Nephron (organoid): ENCODE measurements around the gene DDX10.

ENCODE experiments used
- H3K27ac Mint-ChIP-seq, 3 experiments: 2 replicates each; pipeline ENCODE4 v1.8.0; 2020; ENCODE audit warnings: mixed read lengths in 3 of 3, mild to moderate bottlenecking in 2 of 3, moderate library complexity in 1 of 3
- H3K27me3 Mint-ChIP-seq: 2 replicates; pipeline ENCODE4 v1.8.0; 2021; ENCODE audit warnings: low read depth, mild to moderate bottlenecking, moderate library complexity, mixed read lengths
- H3K36me3 Mint-ChIP-seq: 2 replicates; pipeline ENCODE4 v1.8.0; 2020; ENCODE audit warnings: low read depth, mixed read lengths
- H3K4me1 Mint-ChIP-seq: 2 replicates; pipeline ENCODE4 v1.8.0; 2020; ENCODE audit warnings: mixed read lengths
- H3K4me3 Mint-ChIP-seq, 3 experiments: 2 replicates each; pipeline ENCODE4 v1.8.0; 2020; ENCODE audit warnings: mild to moderate bottlenecking in 3 of 3, mixed read lengths in 3 of 3, moderate library complexity in 2 of 3
- H3K9me3 Mint-ChIP-seq: 2 replicates; pipeline ENCODE4 v1.8.0; 2020; ENCODE audit warnings: mixed read lengths
- TF ChIP-seq, protein P1 (sequence below), 3 experiments: fragments of 200-600 bp; sonication (generic); IDR thresholded peaks; one replicate each; pipeline ENCODE4 v1.5.0; 2021; ENCODE audit warnings: antibody characterized with exemption in 3 of 3; ENCODE audit not compliant: unreplicated experiment in 3 of 3

DDX10 gene

DNA sequence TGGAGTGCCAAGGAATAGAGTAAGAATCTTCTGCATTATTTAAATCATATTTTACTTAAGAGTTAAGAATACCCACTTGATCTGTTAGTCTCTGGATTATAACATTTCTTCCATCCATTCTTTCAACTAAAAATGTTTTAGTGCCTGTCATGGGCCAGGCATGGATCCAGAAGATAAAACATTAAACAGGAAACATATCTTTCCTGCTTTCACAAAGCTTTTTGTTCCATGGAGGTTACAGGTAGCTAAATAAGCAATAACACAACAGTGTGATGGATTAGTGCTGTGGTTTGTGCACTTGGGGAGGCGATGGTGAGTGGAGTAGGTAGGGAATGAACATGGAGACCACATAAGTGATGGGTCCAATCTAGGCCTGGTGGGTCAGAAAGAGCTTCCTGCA lies 258.5 kb downstream of the DDX10 start:
- H3K27ac Mint-ChIP-seq, result peak overlapping the region in 1 of 3 experiments; percentile 32
- H3K4me1 Mint-ChIP-seq, result peaks cover 45% of the 10 kb centered on the region
- H3K4me3 Mint-ChIP-seq, result no peak overlapping the region
- H3K9me3 Mint-ChIP-seq, result no peaks in the 10 kb centered on the region
- peaks cover 4% of the 10 kb centered on the region for H3K36me3 Mint-ChIP-seq
- no peaks in the 10 kb centered on the region for H3K27me3 Mint-ChIP-seq
- TF ChIP-seq, protein P1, sequence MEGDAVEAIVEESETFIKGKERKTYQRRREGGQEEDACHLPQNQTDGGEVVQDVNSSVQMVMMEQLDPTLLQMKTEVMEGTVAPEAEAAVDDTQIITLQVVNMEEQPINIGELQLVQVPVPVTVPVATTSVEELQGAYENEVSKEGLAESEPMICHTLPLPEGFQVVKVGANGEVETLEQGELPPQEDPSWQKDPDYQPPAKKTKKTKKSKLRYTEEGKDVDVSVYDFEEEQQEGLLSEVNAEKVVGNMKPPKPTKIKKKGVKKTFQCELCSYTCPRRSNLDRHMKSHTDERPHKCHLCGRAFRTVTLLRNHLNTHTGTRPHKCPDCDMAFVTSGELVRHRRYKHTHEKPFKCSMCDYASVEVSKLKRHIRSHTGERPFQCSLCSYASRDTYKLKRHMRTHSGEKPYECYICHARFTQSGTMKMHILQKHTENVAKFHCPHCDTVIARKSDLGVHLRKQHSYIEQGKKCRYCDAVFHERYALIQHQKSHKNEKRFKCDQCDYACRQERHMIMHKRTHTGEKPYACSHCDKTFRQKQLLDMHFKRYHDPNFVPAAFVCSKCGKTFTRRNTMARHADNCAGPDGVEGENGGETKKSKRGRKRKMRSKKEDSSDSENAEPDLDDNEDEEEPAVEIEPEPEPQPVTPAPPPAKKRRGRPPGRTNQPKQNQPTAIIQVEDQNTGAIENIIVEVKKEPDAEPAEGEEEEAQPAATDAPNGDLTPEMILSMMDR (IDR thresholded peaks at IDR 0.05; ENCODE audit: unreplicated experiment in 3 of 3), result no peak

DNA sequence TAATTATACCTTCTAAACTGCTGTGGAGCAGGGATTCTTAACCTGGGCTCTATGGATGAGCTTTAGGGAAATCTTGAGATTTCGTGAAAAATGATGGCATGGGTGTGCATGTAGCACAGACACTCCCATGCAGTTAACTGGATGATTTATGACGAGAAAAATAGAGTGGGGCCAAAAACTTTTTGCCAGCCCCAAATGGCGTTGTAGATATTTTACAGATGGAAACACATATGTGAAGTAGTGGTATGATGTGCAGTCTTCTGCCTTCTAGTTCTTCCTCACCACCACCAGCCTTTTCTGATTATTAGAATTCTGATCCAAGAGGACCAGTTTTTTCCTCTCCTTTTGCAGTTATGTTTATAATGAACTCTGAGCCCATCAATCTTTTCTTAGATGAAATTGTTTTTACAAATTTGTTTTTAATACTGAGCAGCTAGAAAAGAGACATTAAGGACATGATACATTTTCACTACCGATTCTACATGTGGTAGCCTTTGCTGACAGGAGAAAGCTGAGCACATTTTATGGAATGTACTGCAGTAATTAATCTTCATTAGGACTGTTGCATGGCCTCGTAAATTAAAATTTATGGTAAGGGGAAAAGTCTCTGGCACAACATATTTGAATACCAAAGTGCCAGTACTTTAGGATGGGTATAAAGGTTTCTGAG lies 261.4 kb downstream of the DDX10 start:
- peak overlapping the region in 1 of 3 experiments; percentile 36 for H3K4me3 Mint-ChIP-seq
- H3K27me3 Mint-ChIP-seq, result no peaks in the 10 kb centered on the region
- TF ChIP-seq, protein P1 (IDR thresholded peaks at IDR 0.05; ENCODE audit: unreplicated experiment in 3 of 3), result no peak

DNA sequence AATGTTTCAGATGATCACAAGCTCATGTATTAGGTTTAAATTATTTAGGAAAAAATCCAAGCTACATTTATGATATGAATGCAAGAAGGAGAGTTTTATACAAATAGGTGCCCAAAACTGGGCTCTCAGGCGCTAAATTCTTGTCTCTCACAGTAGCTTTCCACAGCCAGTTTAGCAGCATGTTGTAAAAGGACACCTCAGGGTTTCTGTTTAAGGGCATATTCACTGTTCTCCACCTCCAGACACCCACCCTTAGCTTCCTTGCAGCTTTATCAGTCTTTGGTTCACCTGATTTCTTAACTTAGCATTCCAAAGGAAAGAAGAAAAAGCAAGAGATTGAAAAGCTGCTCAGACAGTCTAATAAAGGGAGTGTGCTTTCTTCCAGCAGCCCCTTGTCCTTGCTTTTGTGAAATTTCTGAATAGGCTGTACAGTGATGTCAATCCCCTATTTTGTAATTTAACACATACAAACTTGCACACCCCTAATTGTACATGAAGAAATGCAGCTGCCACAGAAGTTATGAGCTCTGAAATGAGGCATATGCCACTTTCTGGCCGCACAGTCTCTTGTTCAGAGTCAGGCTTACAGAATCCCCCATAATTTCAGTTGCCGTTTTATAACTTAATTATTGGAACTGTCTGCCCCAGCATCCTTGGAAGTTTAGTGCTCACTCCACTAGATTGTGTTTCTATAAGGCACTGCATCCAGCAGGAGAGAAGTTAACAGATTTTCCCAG lies 262.1 kb downstream of the DDX10 start:
- H3K36me3 Mint-ChIP-seq, result peaks cover 4% of the 10 kb centered on the region
- no peak overlapping the region for H3K4me3 Mint-ChIP-seq
- no peaks in the 10 kb centered on the region for H3K9me3 Mint-ChIP-seq
- H3K27ac Mint-ChIP-seq, result peak overlapping the region; percentile 16 to 94 (median 41)
- H3K4me1 Mint-ChIP-seq, result peaks cover 55% of the 10 kb centered on the region
- H3K27me3 Mint-ChIP-seq, result no peaks in the 10 kb centered on the region
- TF ChIP-seq, protein P1 (IDR thresholded peaks at IDR 0.05; ENCODE audit: unreplicated experiment in 3 of 3), result no peak

More for the DNA sequence above, 261.4 kb downstream of the DDX10 start:
- Mint-ChIP-seq H3K9me3 (no peaks in the 10 kb centered on the region), H3K36me3 (peaks cover 4% of the 10 kb centered on the region), H3K27ac (peak overlapping the region; percentile 16 to 94 (median 41)), H3K4me1 (peaks cover 55% of the 10 kb centered on the region)

DNA sequence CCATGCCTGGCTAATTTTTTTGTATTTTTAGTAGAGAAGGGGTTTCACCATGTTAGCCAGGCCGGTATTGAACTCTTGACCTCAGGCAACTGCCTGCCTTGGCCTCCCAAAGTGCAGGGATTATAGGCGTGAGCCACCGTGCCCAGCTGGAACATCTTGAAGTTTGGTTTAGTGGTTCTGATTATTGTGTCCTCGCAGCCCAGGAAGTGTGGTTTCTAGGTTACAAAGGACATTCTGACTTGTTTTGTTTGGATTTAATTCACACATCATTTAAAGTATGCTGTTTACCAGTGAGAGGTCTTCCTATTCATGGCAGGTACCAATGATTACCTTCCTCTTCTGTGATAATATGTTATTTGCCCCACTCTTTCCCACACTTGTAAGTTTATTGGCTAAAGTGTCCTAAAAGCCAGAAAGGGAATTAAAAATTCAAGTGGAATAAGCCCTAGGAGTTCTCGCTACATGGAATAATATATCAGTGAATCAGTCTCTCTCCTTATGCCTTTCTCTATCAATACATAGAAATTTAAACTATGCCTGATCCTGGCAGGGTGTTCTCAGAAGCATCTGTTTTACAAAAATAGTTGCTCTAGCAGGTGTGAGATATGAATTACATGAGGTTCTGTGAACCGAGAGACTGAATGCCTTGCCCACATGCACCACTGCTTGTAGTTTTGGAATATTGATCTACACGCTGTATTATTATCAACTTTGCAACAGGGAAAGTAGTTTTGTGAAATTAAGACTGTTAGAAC lies 263.1 kb downstream of the DDX10 start:
- no peaks in the 10 kb centered on the region for H3K27me3 Mint-ChIP-seq
- peaks cover 49% of the 10 kb centered on the region for H3K4me1 Mint-ChIP-seq
- peak overlapping the region; percentile 83 to 94 (median 92) for H3K27ac Mint-ChIP-seq
- TF ChIP-seq, protein P1 (IDR thresholded peaks at IDR 0.05; ENCODE audit: unreplicated experiment in 3 of 3), result no peak
- H3K36me3 Mint-ChIP-seq, result peaks cover 4% of the 10 kb centered on the region
- no peaks in the 10 kb centered on the region for H3K9me3 Mint-ChIP-seq
- peak overlapping the region in 1 of 3 experiments; percentile 22 for H3K4me3 Mint-ChIP-seq

DNA sequence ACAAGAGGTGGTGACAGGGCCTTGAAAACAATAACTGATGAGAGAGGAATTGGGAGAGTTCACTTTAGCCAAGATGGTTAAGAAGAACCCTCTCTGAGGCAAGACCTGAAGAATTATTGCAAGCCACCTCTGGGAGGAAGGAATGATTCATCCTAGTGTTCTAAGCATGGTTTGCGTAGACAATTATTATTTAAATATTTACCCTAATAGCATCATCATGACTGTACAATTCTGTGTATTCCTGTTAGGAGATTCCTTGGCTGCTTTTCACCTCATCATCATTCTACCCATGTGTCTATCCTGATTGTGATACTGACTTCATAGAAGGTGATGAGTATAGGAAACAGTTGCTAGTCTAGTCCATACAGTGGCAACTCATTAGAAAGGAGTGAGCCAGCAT lies 264.4 kb downstream of the DDX10 start:
- TF ChIP-seq, protein P1 (IDR thresholded peaks at IDR 0.05; ENCODE audit: unreplicated experiment in 3 of 3), result no peak
- peaks cover 4% of the 10 kb centered on the region for H3K36me3 Mint-ChIP-seq
- H3K9me3 Mint-ChIP-seq, result no peaks in the 10 kb centered on the region
- peaks cover 45% of the 10 kb centered on the region for H3K4me1 Mint-ChIP-seq
- H3K4me3 Mint-ChIP-seq, result no peak overlapping the region
- H3K27me3 Mint-ChIP-seq, result no peaks in the 10 kb centered on the region
- H3K27ac Mint-ChIP-seq, result no peak overlapping the region
